AG04449 (cell line): ENCODE data around the gene LILRA5.

Experiments used
- CTCF ChIA-PET: fragments of 350-600 bp; formaldehyde crosslinking; extraction: SDS; loops from one replicate; lab custom pipeline; 2021; ENCODE audit warnings: antibody characterized with exemption; lab: Yijun Ruan, JAX
- POLR2A ChIA-PET: fragments of 400-600, 350-600 bp; formaldehyde crosslinking; extraction: SDS; loops from one replicate; lab custom pipeline; 2020; ENCODE audit warnings: antibody characterized with exemption, inconsistent platforms; lab: Yijun Ruan, JAX
- DNase-seq: peaks from one replicate; pipeline ENCODE4 v3.0.0-alpha.2; 2010; ENCODE audit warnings: low read depth, low spot score
- H3K4me3 ChIP-seq: 2 replicates; pipeline ENCODE4 v1.5.1; 2011; ENCODE audit warnings: low read depth, mild to moderate bottlenecking, control low read depth, low read length
- CTCF ChIP-seq: IDR thresholded peaks from one replicate; pipeline ENCODE4 v1.5.1; 2011; ENCODE audit warnings: mild to moderate bottlenecking, moderate library complexity, low read length, control low read depth, inconsistent platforms; ENCODE audit not compliant: insufficient read depth; ENCODE audit errors: missing control alignments

The LILRA5 gene

GRCh38 chr19:54341295-54341694 is 28.3 kb upstream of the LILRA5 start:
- no peak for DNase-seq
- POLR2A ChIA-PET = no interaction called here
- CTCF ChIA-PET = interaction anchor here (1.2 kb wide), 1 partner anchor 50 kb away, joined by 6 read pairs; no protein-coding TSS in a partner anchor
- TF ChIP-seq CTCF = no peak
- no peak overlapping the region for H3K4me3 ChIP-seq

GRCh38 chr19:54339646-54340358 is 26.8 kb upstream of the LILRA5 start:
- ChIA-PET POLR2A (no interaction called here), CTCF (interaction anchor here (1.2 kb wide), 1 partner anchor 51 kb away, joined by 6 read pairs; no protein-coding TSS in a partner anchor)
- no peak for TF ChIP-seq CTCF
- no peak for DNase-seq
- no peak overlapping the region for H3K4me3 ChIP-seq

- ChIA-PET POLR2A (no interaction called here), CTCF (no interaction called here)
- no peak overlapping the region for H3K4me3 ChIP-seq
- TF ChIP-seq CTCF = no peak
- no peak for DNase-seq
These were observed 25.6 kb upstream of the LILRA5 start for GRCh38 chr19:54338521-54338920.

- POLR2A ChIA-PET = no interaction called here
- TF ChIP-seq CTCF = no peak
- no peak for DNase-seq
- H3K4me3 ChIP-seq = no peak overlapping the region
- CTCF ChIA-PET = no interaction called here
These were observed 24.9 kb upstream of the LILRA5 start for GRCh38 chr19:54337858-54338230.

- POLR2A ChIA-PET = no interaction called here
- CTCF ChIA-PET = no interaction called here
- no peak for DNase-seq
- no peak overlapping the region for H3K4me3 ChIP-seq
- no peak for TF ChIP-seq CTCF
These were observed 24.2 kb upstream of the LILRA5 start for GRCh38 chr19:54336893-54337857.
